HepG2 (cell line): ENCODE data around the gene ZNF341. TPM values are rescaled to one million over a fixed set of nuclear protein-coding genes. Genes with fewer than 3 reads are reported as not detected.

ENCODE experiments used
- BRCA1 ChIP-seq: sonication (generic); formaldehyde crosslinking; IDR thresholded peaks from 2 replicates; pipeline ENCODE4 v1.4.0; 2020; ENCODE audit warnings: missing genetic modification reagents
- CCAR2 ChIP-seq: fragments of 200-400 bp; formaldehyde crosslinking; optimal IDR thresholded peaks from 2 replicates; pipeline ENCODE3; 2018; ENCODE audit warnings: low read depth, mild to moderate bottlenecking, low read length, moderate library complexity
- ELF3 ChIP-seq: IDR thresholded peaks from 2 replicates; pipeline ENCODE4 v1.6.1; 2016; ENCODE audit warnings: missing genetic modification reagents, missing compliant biosample characterization
- GATAD1 ChIP-seq: IDR thresholded peaks from 2 replicates; pipeline ENCODE4 v1.6.1; 2016; ENCODE audit warnings: missing genetic modification reagents, missing compliant biosample characterization
- HNRNPK ChIP-seq: fragments of 200-400 bp; formaldehyde crosslinking; IDR thresholded peaks from 2 replicates; pipeline ENCODE4 v1.6.1; 2018; ENCODE audit warnings: low read length, low read depth, moderate library complexity, mild to moderate bottlenecking; ENCODE audit not compliant: poor library complexity, severe bottlenecking
- JUN ChIP-seq: sonication (generic); formaldehyde crosslinking; IDR thresholded peaks from 2 replicates; pipeline ENCODE4 v1.4.0; 2020; ENCODE audit warnings: mild to moderate bottlenecking, missing genetic modification reagents
- KDM4B ChIP-seq: sonication (generic); formaldehyde crosslinking; IDR thresholded peaks from 2 replicates; pipeline ENCODE4 v1.4.0; 2020; ENCODE audit warnings: missing genetic modification reagents
- MAF1 ChIP-seq: sonication (generic); formaldehyde crosslinking; IDR thresholded peaks from 2 replicates; pipeline ENCODE4 v1.5.0; 2020; ENCODE audit warnings: missing genetic modification reagents, borderline replicate concordance
- MATR3 ChIP-seq: sonication (generic); formaldehyde crosslinking; IDR thresholded peaks from 2 replicates; pipeline ENCODE4 v1.4.0; 2020; ENCODE audit warnings: missing genetic modification reagents
- NR1H2 ChIP-seq: sonication (generic); formaldehyde crosslinking; IDR thresholded peaks from 2 replicates; pipeline ENCODE4 v1.8.1; 2022; ENCODE audit warnings: low read depth, missing genetic modification reagents, borderline replicate concordance
- PATZ1 ChIP-seq: sonication (generic); formaldehyde crosslinking; IDR thresholded peaks from 2 replicates; pipeline ENCODE4 v1.4.0; 2020; ENCODE audit warnings: missing genetic modification reagents
- SALL2 ChIP-seq: sonication (generic); formaldehyde crosslinking; IDR thresholded peaks from 2 replicates; pipeline ENCODE4 v1.8.1; 2023; ENCODE audit warnings: mild to moderate bottlenecking, missing genetic modification reagents, inconsistent platforms
- SIX4 ChIP-seq: sonication (generic); formaldehyde crosslinking; IDR thresholded peaks from 2 replicates; pipeline ENCODE4 v1.4.0; 2020; ENCODE audit warnings: missing genetic modification reagents
- TEAD2 ChIP-seq: sonication (generic); formaldehyde crosslinking; IDR thresholded peaks from 2 replicates; pipeline ENCODE4 v1.9.0; 2021; ENCODE audit warnings: missing genetic modification reagents
- TEF ChIP-seq: sonication (generic); formaldehyde crosslinking; IDR thresholded peaks from 2 replicates; pipeline ENCODE4 v1.5.0; 2020; ENCODE audit warnings: missing genetic modification reagents
- U2AF2 ChIP-seq: fragments of 200-400 bp; formaldehyde crosslinking; IDR thresholded peaks from 2 replicates; pipeline ENCODE4 v1.6.1; 2017; ENCODE audit warnings: low read depth, mild to moderate bottlenecking, low read length
- ZNF34 ChIP-seq: sonication (generic); formaldehyde crosslinking; IDR thresholded peaks from 2 replicates; pipeline ENCODE4 v1.4.0; 2020; ENCODE audit warnings: mild to moderate bottlenecking, missing genetic modification reagents, borderline replicate concordance
- ZNF556 ChIP-seq: sonication (generic); formaldehyde crosslinking; IDR thresholded peaks from 2 replicates; pipeline ENCODE4 v1.4.0; 2020; ENCODE audit warnings: mild to moderate bottlenecking, missing genetic modification reagents, borderline replicate concordance
- ZNF574 ChIP-seq: sonication (generic); formaldehyde crosslinking; IDR thresholded peaks from 2 replicates; pipeline ENCODE4 v1.4.0; 2020; ENCODE audit warnings: missing genetic modification reagents
- ZNF652 ChIP-seq: IDR thresholded peaks from 2 replicates; pipeline ENCODE4 v1.6.1; 2016; ENCODE audit warnings: low read depth, borderline replicate concordance
- ZNF777 ChIP-seq: sonication (generic); formaldehyde crosslinking; IDR thresholded peaks from 2 replicates; pipeline ENCODE4 v1.4.0; 2020; ENCODE audit warnings: missing genetic modification reagents
- ZNF780A ChIP-seq: sonication (generic); formaldehyde crosslinking; IDR thresholded peaks from 2 replicates; pipeline ENCODE4 v1.8.0; 2022; ENCODE audit warnings: mild to moderate bottlenecking, missing genetic modification reagents, moderate library complexity
- ZNF782 ChIP-seq: sonication (generic); formaldehyde crosslinking; IDR thresholded peaks from 2 replicates; pipeline ENCODE4 v1.4.0; 2020; ENCODE audit warnings: missing genetic modification reagents, mild to moderate bottlenecking, borderline replicate concordance
- polyA plus RNA-seq, 8 experiments: library from polyadenylated mRNA; depleted of rRNA in 3 of 8; stranded (reverse) in 7 of 8; unstranded in 1 of 8; fragments of >200 nt; fragmentation: Illumina TruSeq in 4 of 8; extraction: Trizol in 4 of 8; gene quantifications; 2 replicates each; pipeline versions ENCODE4 v1.2.1 to v1.2.3, GENCODE V29; 2011 to 2016; ENCODE audit warnings: low read depth in 4 of 8, missing spikeins in 1 of 8, mixed read lengths in 1 of 8; ENCODE audit not compliant: insufficient read depth in 1 of 8
- total RNA-seq, 5 experiments: library from RNA; depleted of rRNA; stranded (reverse); fragments of >200 nt; fragmentation: Illumina TruSeq; extraction: Trizol; gene quantifications; 2 replicates each; pipeline ENCODE4 v1.2.3, GENCODE V29; 2016; ENCODE audit warnings: low read depth in 1 of 5

ZNF341 gene
- total and polyA plus RNA-seq, 2 of the 13 experiments (the other 11 are each of a cell fraction or from before 2014, with no cell fraction given), result 1.1 to 2.2 TPM

- TF ChIP-seq JUN (CRISPR knock-in tag), result no peak; the same call in 1 of the 2 replicates
- TF ChIP-seq ZNF780A (CRISPR knock-in tag), result peak; percentile 83; the same call in 1 of the 2 replicates
- no peak; the same call in 1 of the 2 replicates for TF ChIP-seq TEF (CRISPR knock-in tag)
- TF ChIP-seq HNRNPK, result peak; percentile 86
- peak; percentile 88 for TF ChIP-seq CCAR2
- peak; percentile 96; the same call in 1 of the 2 replicates for TF ChIP-seq SALL2 (CRISPR knock-in tag)
- TF ChIP-seq BRCA1 (CRISPR knock-in tag), result no peak
- TF ChIP-seq TEAD2 (CRISPR knock-in tag), result no peak
- TF ChIP-seq ZNF652, result 0 out of 2 replicates have a peak, but pooled peaks have one; percentile 6
- peak; percentile 82; the same call in 1 of the 2 replicates for TF ChIP-seq NR1H2 (CRISPR knock-in tag)
- no peak; the same call in 1 of the 2 replicates for TF ChIP-seq SIX4 (CRISPR knock-in tag)
- TF ChIP-seq ZNF34 (CRISPR knock-in tag), result peak; percentile 82; the same call in 1 of the 2 replicates
- TF ChIP-seq ZNF556 (CRISPR knock-in tag), result peak; percentile 98
- no peak for TF ChIP-seq MATR3 (CRISPR knock-in tag)
- peak; percentile 48; the same call in 1 of the 2 replicates for TF ChIP-seq U2AF2
- peak; percentile 90 for TF ChIP-seq ZNF777 (CRISPR knock-in tag)
- TF ChIP-seq GATAD1 (CRISPR knock-in tag), result peak; percentile 66
- TF ChIP-seq MAF1 (CRISPR knock-in tag), result peak; percentile 65
- TF ChIP-seq ZNF782 (CRISPR knock-in tag), result peak; percentile 82; the same call in 1 of the 2 replicates
- peak; percentile 67; the same call in 1 of the 2 replicates for TF ChIP-seq ELF3 (CRISPR knock-in tag)
- TF ChIP-seq ZNF574 (CRISPR knock-in tag), result peak; percentile 92
- TF ChIP-seq KDM4B (CRISPR knock-in tag), result peak; percentile 5; the same call in 1 of the 2 replicates
- TF ChIP-seq PATZ1, result peak; percentile 97
These were observed 572 bp downstream of the ZNF341 start (continued) for GRCh38 chr20:33732166-33732970.
